HG03175 (cell line): ENCODE measurements around the gene OR51B2.

Experiments
- ATAC-seq: cut with Tn5 transposase; IDR thresholded peaks from one replicate; pipeline ENCODE4 v1.9.1; 2021; ENCODE audit warnings: mild to moderate bottlenecking, moderate library complexity; ENCODE audit not compliant: unreplicated experiment

The OR51B2 gene

DNA sequence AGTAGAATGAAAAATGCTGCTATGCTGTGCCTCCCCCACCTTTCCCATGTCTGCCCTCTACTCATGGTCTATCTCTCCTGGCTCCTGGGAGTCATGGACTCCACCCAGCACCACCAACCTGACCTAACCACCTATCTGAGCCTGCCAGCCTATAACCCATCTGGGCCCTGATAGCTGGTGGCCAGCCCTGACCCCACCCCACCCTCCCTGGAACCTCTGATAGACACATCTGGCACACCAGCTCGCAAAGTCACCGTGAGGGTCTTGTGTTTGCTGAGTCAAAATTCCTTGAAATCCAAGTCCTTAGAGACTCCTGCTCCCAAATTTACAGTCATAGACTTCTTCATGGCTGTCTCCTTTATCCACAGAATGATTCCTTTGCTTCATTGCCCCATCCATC lies 39.5 kb downstream of the OR51B2 start:
- no peak for ATAC-seq

DNA sequence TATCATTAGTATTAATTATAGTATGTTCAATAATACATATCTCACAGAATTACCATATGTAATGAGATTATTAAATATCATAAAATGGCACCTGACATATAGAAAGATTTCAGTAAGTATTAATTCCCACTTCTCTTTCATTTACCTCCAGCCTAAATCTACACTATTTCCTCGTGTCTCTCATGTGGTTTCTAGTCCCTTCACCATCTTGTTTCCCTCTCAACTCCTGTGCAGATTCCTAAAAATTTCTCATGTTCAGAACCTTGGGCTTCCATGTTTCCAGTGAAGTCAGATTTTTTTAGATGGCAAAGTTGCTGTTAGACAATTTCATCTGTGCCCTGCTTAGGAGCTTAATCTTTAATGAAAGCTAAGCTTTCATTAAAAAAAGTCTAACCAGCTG lies 40.2 kb downstream of the OR51B2 start:
- ATAC-seq: no peak

DNA sequence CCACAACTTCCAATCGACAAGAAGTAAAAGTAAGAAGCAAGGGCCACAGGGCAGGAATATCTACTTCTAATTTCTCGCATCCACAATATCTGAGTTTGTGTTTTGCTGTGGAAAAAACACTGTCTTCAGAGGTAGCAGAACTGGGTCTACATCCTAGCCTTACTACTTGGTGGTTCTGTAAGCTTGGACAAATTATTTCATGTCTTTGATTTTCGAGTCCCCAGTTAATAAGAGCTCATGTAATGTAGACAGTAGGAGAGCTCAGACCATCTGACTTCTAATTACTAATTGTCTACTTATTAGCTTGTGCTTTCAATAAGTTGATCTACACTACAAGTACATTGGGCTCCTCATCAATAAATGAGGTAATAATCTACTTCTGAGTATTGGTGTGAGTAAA lies 41.0 kb downstream of the OR51B2 start:
- ATAC-seq: no peak

DNA sequence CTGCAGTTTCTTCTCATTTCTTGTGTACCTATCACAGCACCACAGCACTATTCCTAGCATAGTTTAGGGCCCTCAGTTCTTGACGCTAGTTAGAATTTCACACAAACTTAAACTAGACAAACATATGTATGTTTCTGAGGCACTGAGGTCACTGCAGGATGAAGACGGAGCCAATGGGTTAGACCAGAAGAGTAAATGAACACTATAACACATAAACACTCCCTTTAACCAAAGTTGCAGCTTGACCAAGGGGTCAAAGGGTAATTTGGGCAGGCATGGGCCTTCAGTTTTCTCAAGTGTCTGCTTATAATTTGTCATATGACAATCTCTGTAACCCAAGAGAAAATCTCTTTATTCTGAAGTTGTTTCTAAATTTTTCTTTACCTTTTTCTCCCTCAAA lies 41.5 kb downstream of the OR51B2 start:
- no peak for ATAC-seq

DNA sequence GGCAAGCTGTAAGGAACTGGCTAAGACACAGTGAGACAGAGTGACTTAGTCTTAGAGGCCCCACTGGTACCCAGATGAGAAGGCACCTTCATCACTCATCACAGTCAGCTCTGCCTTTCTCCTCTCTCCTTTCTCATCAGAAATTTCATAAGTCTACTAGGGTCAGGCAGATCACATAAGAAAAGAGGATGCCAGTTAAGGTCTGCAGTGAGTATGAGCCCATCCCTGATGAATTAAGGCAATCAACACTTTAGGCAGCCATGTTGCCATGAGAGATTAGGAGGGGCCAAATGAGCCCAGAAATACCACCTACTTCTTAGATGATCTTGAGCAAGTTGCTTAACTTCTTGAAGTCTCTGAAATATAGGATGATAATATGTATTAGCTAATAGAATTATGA lies 42.5 kb downstream of the OR51B2 start:
- ATAC-seq: no peak

DNA sequence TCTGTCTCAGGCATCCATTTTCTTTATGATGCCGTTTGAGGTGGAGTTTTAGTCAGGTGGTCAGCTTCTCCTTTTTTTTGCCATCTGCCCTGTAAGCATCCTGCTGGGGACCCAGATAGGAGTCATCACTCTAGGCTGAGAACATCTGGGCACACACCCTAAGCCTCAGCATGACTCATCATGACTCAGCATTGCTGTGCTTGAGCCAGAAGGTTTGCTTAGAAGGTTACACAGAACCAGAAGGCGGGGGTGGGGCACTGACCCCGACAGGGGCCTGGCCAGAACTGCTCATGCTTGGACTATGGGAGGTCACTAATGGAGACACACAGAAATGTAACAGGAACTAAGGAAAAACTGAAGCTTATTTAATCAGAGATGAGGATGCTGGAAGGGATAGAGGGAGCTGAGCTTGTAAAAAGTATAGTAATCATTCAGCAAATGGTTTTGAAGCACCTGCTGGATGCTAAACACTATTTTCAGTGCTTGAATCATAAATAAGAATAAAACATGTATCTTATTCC lies 43.5 kb downstream of the OR51B2 start:
- ATAC-seq: peak; percentile 95

DNA sequence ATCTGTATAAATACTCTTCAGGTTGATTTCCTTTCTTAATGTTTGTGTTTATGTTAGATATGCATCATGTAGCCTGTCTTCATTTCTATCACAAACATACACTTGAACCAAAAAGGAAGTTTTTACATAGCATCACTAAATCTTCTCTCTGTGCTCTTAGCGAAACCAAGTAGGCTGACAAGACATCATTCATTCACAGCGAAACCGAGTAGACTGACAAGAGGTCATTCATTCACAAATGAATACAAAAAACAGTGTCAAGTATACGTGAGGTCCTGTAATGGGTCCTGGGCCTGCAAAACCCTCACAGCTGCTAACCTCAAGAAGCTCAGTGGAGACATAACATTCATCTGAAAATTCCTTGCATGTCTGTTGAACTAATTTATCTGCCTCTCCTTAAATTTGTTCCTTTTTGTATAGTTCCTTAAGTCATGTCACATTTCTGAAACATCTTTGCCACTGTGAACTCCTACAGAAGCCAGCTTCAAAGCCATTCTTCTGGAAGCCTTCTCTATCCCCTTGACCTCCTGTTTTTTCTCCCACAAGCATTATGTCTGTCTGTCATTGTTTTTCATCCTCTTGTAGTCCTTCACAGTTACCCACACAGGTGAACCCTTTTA lies 44.5 kb downstream of the OR51B2 start:
- no peak for ATAC-seq

DNA sequence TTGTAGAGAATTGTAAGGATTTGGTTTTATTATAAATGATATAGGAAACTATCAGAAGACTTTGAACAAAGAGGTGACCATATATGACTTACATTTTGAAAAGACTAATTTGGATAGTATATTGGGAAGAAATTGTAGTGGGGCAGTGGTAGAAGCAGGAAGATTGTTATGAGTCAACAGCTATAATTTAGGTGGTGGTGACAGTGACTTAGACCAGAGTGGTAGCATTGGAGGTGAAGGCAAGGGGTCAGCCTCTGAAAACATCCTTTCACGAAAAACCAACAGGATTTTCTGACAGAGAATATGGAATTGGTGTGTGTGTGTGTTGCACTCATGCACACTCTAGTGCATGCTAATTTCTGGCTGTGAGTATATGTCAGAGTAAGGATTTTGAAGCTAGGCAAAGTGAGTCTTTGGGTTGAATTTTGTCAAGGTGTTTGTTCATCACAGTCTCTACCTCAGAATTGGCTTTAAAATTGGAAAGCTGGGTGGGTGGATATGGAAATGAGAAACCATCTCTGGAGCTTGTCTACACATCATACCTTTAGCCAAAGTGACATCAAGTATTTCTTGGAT lies 46.2 kb downstream of the OR51B2 start:
- peak; percentile 48 for ATAC-seq

DNA sequence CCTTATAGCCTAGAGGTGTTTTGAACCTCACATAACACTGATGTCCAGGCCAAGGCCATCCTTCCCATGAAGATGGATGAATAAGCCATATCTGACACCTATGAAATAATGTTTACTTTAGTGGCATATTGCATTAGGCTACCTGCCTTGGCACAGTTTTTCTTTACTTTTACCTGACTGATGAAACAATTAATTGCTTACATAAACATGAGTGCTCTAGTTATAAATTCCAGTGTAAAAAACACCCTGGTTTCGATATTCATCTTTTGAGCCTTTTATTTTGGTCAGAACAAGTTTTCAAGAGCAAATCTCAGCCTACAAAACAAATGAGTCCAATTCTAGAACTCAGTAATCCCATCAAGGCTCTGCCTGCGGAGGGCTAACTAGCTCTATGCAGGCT lies 47.4 kb downstream of the OR51B2 start:
- no peak for ATAC-seq

DNA sequence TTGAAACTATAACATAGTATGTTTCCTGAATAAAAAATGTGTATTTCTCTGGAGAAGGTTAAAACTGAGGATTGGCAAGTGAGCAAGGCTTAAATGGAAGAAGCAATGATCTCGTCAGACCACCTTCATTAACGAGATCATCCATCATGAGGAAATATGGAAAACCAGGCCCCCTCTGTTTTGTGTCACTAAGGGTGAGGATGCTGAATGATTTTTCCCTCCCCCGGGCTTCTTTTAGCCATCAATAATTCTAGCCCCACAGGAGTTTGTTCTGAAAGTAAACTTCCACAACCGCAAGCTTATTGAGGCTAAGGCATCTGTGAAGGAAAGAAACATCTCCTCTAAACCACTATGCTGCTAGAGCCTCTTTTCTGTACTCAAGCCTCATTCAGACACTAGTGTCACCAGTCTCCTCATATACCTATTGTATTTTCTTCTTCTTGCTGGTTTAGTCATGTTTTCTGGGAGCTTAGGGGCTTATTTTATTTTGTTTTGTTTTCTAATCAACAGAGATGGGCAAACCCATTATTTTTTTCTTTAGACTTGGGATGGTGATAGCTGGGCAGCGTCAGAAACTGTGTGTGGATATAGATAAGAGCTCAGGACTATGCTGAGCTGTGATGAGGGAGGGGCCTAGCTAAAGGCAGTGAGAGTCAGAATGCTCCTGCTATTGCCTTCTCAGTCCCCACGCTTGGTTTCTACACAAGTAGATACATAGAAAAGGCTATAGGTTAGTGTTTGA lies 48.6 kb downstream of the OR51B2 start:
- ATAC-seq: no peak

DNA sequence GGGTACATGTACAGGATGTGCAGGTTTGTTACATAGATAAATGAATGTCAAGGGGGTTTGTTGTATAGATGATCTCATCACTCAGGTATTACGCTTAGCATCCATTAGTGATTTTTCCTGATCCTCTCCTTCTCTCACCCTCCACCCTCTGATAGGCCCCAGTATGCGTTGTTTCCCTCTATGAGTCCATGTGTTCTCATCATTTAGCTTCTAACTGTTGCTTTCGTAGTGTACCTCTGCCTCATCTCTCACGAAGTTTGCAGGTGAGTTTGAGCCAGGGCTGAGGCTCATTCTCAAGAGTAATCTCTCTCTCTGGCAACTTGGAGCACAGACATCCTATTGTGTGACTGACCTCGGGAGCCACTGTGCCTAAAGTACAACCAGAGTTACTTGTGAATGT lies 49.7 kb downstream of the OR51B2 start:
- ATAC-seq: no peak
